GM21447 (cell line): ENCODE results near the gene ASS1.
"Not testable (repeated sequence)": the region's sequence is repeated elsewhere in the genome, so short reads cannot be mapped to it uniquely, and the experiment has no call there.

Experiments used
- ATAC-seq: cut with Tn5 transposase; IDR thresholded peaks from one replicate; pipeline ENCODE4 v1.9.1; 2021; ENCODE audit not compliant: unreplicated experiment

Gene ASS1

GRCh38 chr9:130444565-130445221 lies at the start of gene ASS1:
ASS1 (plus strand) TSS chr9:130444961; CDS start chr9:130452229, 7,268 bp downstream.
- ATAC-seq = no peak

- ATAC-seq = no peak
Measured at GRCh38 chr9:130395810-130396435, 48.8 kb upstream of the ASS1 start.

- ATAC-seq = no peak
Measured at GRCh38 chr9:130396581-130396980, 48.2 kb upstream of the ASS1 start.

- no peak for ATAC-seq
Measured at GRCh38 chr9:130398487-130399240, 46.1 kb upstream of the ASS1 start.

- no peak for ATAC-seq
Measured at GRCh38 chr9:130399768-130400167, 45.0 kb upstream of the ASS1 start.

GRCh38 chr9:130400870-130401269 lies 43.9 kb upstream of the ASS1 start:
- ATAC-seq = no peak

- not testable (repeated sequence) for ATAC-seq
Measured at GRCh38 chr9:130401742-130402141, 43.0 kb upstream of the ASS1 start.

- ATAC-seq = no peak
Measured at GRCh38 chr9:130402243-130402642, 42.5 kb upstream of the ASS1 start.

GRCh38 chr9:130402645-130403440 lies 41.9 kb upstream of the ASS1 start:
- ATAC-seq = no peak

- no peak for ATAC-seq
Measured at GRCh38 chr9:130405657-130406257, 39.0 kb upstream of the ASS1 start.

GRCh38 chr9:130406278-130406895 lies 38.4 kb upstream of the ASS1 start:
- no peak for ATAC-seq

- ATAC-seq = no peak
Measured at GRCh38 chr9:130407916-130408663, 36.7 kb upstream of the ASS1 start.

GRCh38 chr9:130408669-130409068 lies 36.1 kb upstream of the ASS1 start:
- no peak for ATAC-seq

GRCh38 chr9:130409246-130409645 lies 35.5 kb upstream of the ASS1 start:
- ATAC-seq = no peak

- ATAC-seq = no peak
Measured at GRCh38 chr9:130410443-130410842, 34.3 kb upstream of the ASS1 start.

GRCh38 chr9:130411566-130411915 lies 33.2 kb upstream of the ASS1 start:
- no peak for ATAC-seq

- ATAC-seq = no peak
Measured at GRCh38 chr9:130414081-130414731, 30.6 kb upstream of the ASS1 start.

GRCh38 chr9:130414910-130415746 lies 29.6 kb upstream of the ASS1 start:
- no peak for ATAC-seq
